IPS-20b (cell line): ENCODE data around the gene KRTAP5-6.
"Not testable (repeated sequence)": the region's sequence is repeated elsewhere in the genome, so short reads cannot be mapped to it uniquely, and the experiment has no call there.

Experiments
- H3K27ac ChIP-seq: one replicate; pipeline ENCODE4 v1.5.1; 2013; ENCODE audit warnings: low read length
- H3K27me3 ChIP-seq: 2 replicates; pipeline ENCODE4 v1.6.1; 2013; ENCODE audit warnings: mild to moderate bottlenecking, low read length, inconsistent platforms; ENCODE audit not compliant: insufficient read depth
- H3K36me3 ChIP-seq: 2 replicates; pipeline ENCODE4 v1.6.1; 2013; ENCODE audit warnings: low read depth, mild to moderate bottlenecking, inconsistent platforms, low read length, moderate library complexity; ENCODE audit not compliant: insufficient read depth
- H3K4me1 ChIP-seq: 2 replicates; pipeline ENCODE4 v1.6.1; 2013; ENCODE audit warnings: mild to moderate bottlenecking, control low read depth, inconsistent platforms, low read length, moderate library complexity; ENCODE audit not compliant: insufficient read depth
- H3K4me3 ChIP-seq: 2 replicates; pipeline ENCODE4 v1.5.1; 2013; ENCODE audit warnings: mild to moderate bottlenecking, low read length, inconsistent platforms
- H3K9ac ChIP-seq: 2 replicates; pipeline ENCODE4 v1.6.1; 2013; ENCODE audit warnings: low read depth, mild to moderate bottlenecking, inconsistent platforms, low read length, moderate library complexity
- H3K9me3 ChIP-seq: 2 replicates; pipeline ENCODE4 v1.6.1; 2013; ENCODE audit warnings: mild to moderate bottlenecking, low read depth, low read length, inconsistent platforms; ENCODE audit not compliant: insufficient read depth

KRTAP5-6 gene

GRCh38 chr11:1653541-1654387 is 43.2 kb upstream of the KRTAP5-6 start:
- no peak overlapping the region for H3K27ac ChIP-seq
- H3K9me3 ChIP-seq, result no peaks in the 10 kb centered on the region
- no peak overlapping the region for H3K9ac ChIP-seq
- H3K4me1 ChIP-seq, result no peaks in the 10 kb centered on the region
- H3K4me3 ChIP-seq, result no peak overlapping the region
- H3K36me3 ChIP-seq, result no peaks in the 10 kb centered on the region
- H3K27me3 ChIP-seq, result peaks cover 13% of the 10 kb centered on the region; the same call in 1 of the 2 replicates

GRCh38 chr11:1654388-1655167 is 42.4 kb upstream of the KRTAP5-6 start:
- no peaks in the 10 kb centered on the region for H3K4me1 ChIP-seq
- H3K9me3 ChIP-seq, result no peaks in the 10 kb centered on the region
- peaks cover 13% of the 10 kb centered on the region; the same call in 1 of the 2 replicates for H3K27me3 ChIP-seq
- H3K27ac ChIP-seq, result no peak overlapping the region
- H3K4me3 ChIP-seq, result no peak overlapping the region
- no peak overlapping the region for H3K9ac ChIP-seq
- H3K36me3 ChIP-seq, result no peaks in the 10 kb centered on the region

- H3K4me3 ChIP-seq, result no peak overlapping the region
- no peaks in the 10 kb centered on the region for H3K9me3 ChIP-seq
- H3K27ac ChIP-seq, result no peak overlapping the region
- no peak overlapping the region for H3K9ac ChIP-seq
- H3K27me3 ChIP-seq, result peaks cover 13% of the 10 kb centered on the region; the same call in 1 of the 2 replicates
- H3K36me3 ChIP-seq, result no peaks in the 10 kb centered on the region
- H3K4me1 ChIP-seq, result no peaks in the 10 kb centered on the region
These were observed 41.6 kb upstream of the KRTAP5-6 start for GRCh38 chr11:1655168-1656060.

- H3K27me3 ChIP-seq, result peaks cover 13% of the 10 kb centered on the region; the same call in 1 of the 2 replicates
- no peak overlapping the region for H3K4me3 ChIP-seq
- no peaks in the 10 kb centered on the region for H3K36me3 ChIP-seq
- H3K27ac ChIP-seq, result no peak overlapping the region
- H3K9ac ChIP-seq, result no peak overlapping the region
- H3K9me3 ChIP-seq, result no peaks in the 10 kb centered on the region
- no peaks in the 10 kb centered on the region for H3K4me1 ChIP-seq
These were observed 40.9 kb upstream of the KRTAP5-6 start for GRCh38 chr11:1656061-1656441.

GRCh38 chr11:1656670-1657069 is 40.3 kb upstream of the KRTAP5-6 start:
- Histone ChIP-seq H3K9ac (no peak overlapping the region), H3K4me1 (no peaks in the 10 kb centered on the region), H3K27me3 (peaks cover 13% of the 10 kb centered on the region; the same call in 1 of the 2 replicates)

GRCh38 chr11:1659506-1659905 is 37.5 kb upstream of the KRTAP5-6 start:
- H3K36me3 ChIP-seq, result no peaks in the 10 kb centered on the region

More at GRCh38 chr11:1656670-1657069, 40.3 kb upstream of the KRTAP5-6 start:
- Histone ChIP-seq H3K4me3 (no peak overlapping the region), H3K27ac (no peak overlapping the region), H3K9me3 (no peaks in the 10 kb centered on the region), H3K36me3 (no peaks in the 10 kb centered on the region)

GRCh38 chr11:1660111-1660867 is 36.7 kb upstream of the KRTAP5-6 start:
- Histone ChIP-seq H3K27ac (no peak overlapping the region), H3K27me3 (no peaks in the 10 kb centered on the region), H3K9ac (no peak overlapping the region), H3K4me1 (no peaks in the 10 kb centered on the region), H3K36me3 (no peaks in the 10 kb centered on the region), H3K4me3 (no peak overlapping the region), H3K9me3 (no peaks in the 10 kb centered on the region)

More at GRCh38 chr11:1659506-1659905, 37.5 kb upstream of the KRTAP5-6 start:
- Histone ChIP-seq H3K9ac (no peak overlapping the region), H3K27ac (no peak overlapping the region), H3K27me3 (no peaks in the 10 kb centered on the region), H3K9me3 (no peaks in the 10 kb centered on the region), H3K4me3 (no peak overlapping the region), H3K4me1 (no peaks in the 10 kb centered on the region)

GRCh38 chr11:1661454-1662269 is 35.3 kb upstream of the KRTAP5-6 start:
- H3K9me3 ChIP-seq, H3K36me3 ChIP-seq, H3K4me3 ChIP-seq, H3K4me1 ChIP-seq, H3K9ac ChIP-seq, H3K27me3 ChIP-seq, H3K27ac ChIP-seq: not testable (repeated sequence)

GRCh38 chr11:1662699-1663283 is 34.2 kb upstream of the KRTAP5-6 start:
- H3K4me3 ChIP-seq, H3K36me3 ChIP-seq, H3K4me1 ChIP-seq, H3K9me3 ChIP-seq, H3K27me3 ChIP-seq, H3K27ac ChIP-seq, H3K9ac ChIP-seq: not testable (repeated sequence)

- H3K36me3 ChIP-seq, result no peaks in the 10 kb centered on the region
- H3K4me3 ChIP-seq, result no peak overlapping the region
- H3K9me3 ChIP-seq, result no peaks in the 10 kb centered on the region
- no peak overlapping the region for H3K9ac ChIP-seq
- H3K27ac ChIP-seq, result no peak overlapping the region
- peaks cover 6% of the 10 kb centered on the region; the same call in 1 of the 2 replicates for H3K27me3 ChIP-seq
- no peaks in the 10 kb centered on the region for H3K4me1 ChIP-seq
These were observed 31.7 kb upstream of the KRTAP5-6 start for GRCh38 chr11:1665313-1665712.
